Loucy (cell line): Measurements from ENCODE around the gene LAMA4.

Experiments
- CTCF ChIP-seq: fragments of 200-600 bp; sonication (generic); conservative IDR thresholded peaks from 2 replicates; pipeline ENCODE4 v1.5.1; 2014; ENCODE audit warnings: mild to moderate bottlenecking, antibody characterized with exemption, low read length
- EZH2phosphoT487 ChIP-seq: fragments of 200-600 bp; IDR thresholded peaks from 2 replicates; pipeline ENCODE4 v1.6.1; 2018; ENCODE audit warnings: antibody characterized with exemption, mild to moderate bottlenecking, moderate library complexity, borderline replicate concordance

- TF ChIP-seq CTCF (no peak), EZH2phosphoT487 (no peak)
Observed at GRCh38 chr6:112188906-112189305, 65.5 kb downstream of the LAMA4 start.
